CD14-positive monocyte (primary cell): ENCODE results near the gene GPR150. TPM values are rescaled to one million over a fixed set of nuclear protein-coding genes. Genes with fewer than 3 reads are reported as not detected.

Experiments
- DNase-seq, 3 donors: peaks; one replicate each; pipeline ENCODE4 v3.0.0-alpha.2; 2011 to 2022
- H2AFZ ChIP-seq: 2 replicates; pipeline ENCODE4 v1.6.0; 2012; ENCODE audit warnings: mild to moderate bottlenecking, low read depth, low read length, inconsistent platforms; ENCODE audit not compliant: insufficient read depth, poor library complexity, severe bottlenecking
- H3K27ac ChIP-seq, 2 donors: 1 replicate in 1 of 2; 2 replicates in 1 of 2; pipeline ENCODE4 v1.5.1; 2012 to 2013; ENCODE audit warnings: low read length in 2 of 2, control low read depth in 1 of 2, inconsistent platforms in 1 of 2, low read depth in 1 of 2, mild to moderate bottlenecking in 1 of 2
- H3K27me3 ChIP-seq, 2 donors: one replicate each; pipeline versions ENCODE4 v1.6.0 to v1.6.1; 2011 to 2013; ENCODE audit warnings: low read length in 2 of 2; ENCODE audit not compliant: control insufficient read depth in 2 of 2, insufficient read depth in 2 of 2
- H3K36me3 ChIP-seq, 2 donors: replicated peaks in 1 of 2; 1 replicate in 1 of 2; 2 replicates in 1 of 2; pipeline versions ENCODE4 v1.5.1 to v1.6.1; 2012 to 2013; ENCODE audit warnings: low read length in 2 of 2, control low read depth in 1 of 2, inconsistent platforms in 1 of 2, mild to moderate bottlenecking in 1 of 2; ENCODE audit not compliant: insufficient read depth in 2 of 2, control insufficient read depth in 1 of 2
- H3K4me1 ChIP-seq, 2 donors: 1 replicate in 1 of 2; 2 replicates in 1 of 2; pipeline versions ENCODE4 v1.5.1 to v1.6.1; 2012 to 2013; ENCODE audit warnings: low read length in 2 of 2, control low read depth in 1 of 2, inconsistent platforms in 1 of 2, mild to moderate bottlenecking in 1 of 2, moderate library complexity in 1 of 2; ENCODE audit not compliant: insufficient read depth in 2 of 2, control insufficient read depth in 1 of 2
- H3K4me2 ChIP-seq: replicated peaks from 2 replicates; pipeline ENCODE3; 2012; ENCODE audit warnings: low read length, moderate library complexity, mild to moderate bottlenecking; ENCODE audit not compliant: poor library complexity, severe bottlenecking; ENCODE audit errors: extremely low read depth
- H3K4me3 ChIP-seq, 3 experiments: fragments of 200-600 bp in 1 of 3; sonication (generic) in 1 of 3; replicated peaks in 1 of 3; 1 replicate in 2 of 3; 2 replicates in 1 of 3; pipeline ENCODE4 v1.5.1; 2011 to 2013; ENCODE audit warnings: low read length in 3 of 3, mild to moderate bottlenecking in 3 of 3, control low read depth in 2 of 3, low read depth in 2 of 3, inconsistent platforms in 1 of 3, moderate library complexity in 1 of 3
- H3K79me2 ChIP-seq: 2 replicates; pipeline ENCODE4 v1.6.0; 2012; ENCODE audit warnings: mild to moderate bottlenecking, control low read depth, inconsistent platforms, low read length, moderate library complexity; ENCODE audit not compliant: insufficient read depth
- H3K9ac ChIP-seq: 2 replicates; pipeline ENCODE4 v1.6.0; 2017; ENCODE audit warnings: low read length, mild to moderate bottlenecking; ENCODE audit not compliant: insufficient read depth, poor library complexity, severe bottlenecking
- H3K9me3 ChIP-seq, 2 donors: replicated peaks in 1 of 2; 1 replicate in 1 of 2; 2 replicates in 1 of 2; pipeline versions ENCODE4 v1.5.1 to v1.6.1; 2012 to 2013; ENCODE audit warnings: low read length in 2 of 2, control low read depth in 1 of 2; ENCODE audit not compliant: control insufficient read depth in 1 of 2, insufficient read depth in 1 of 2
- H4K20me1 ChIP-seq: 2 replicates; pipeline ENCODE4 v1.6.0; 2012; ENCODE audit warnings: mild to moderate bottlenecking, low read length, control low read depth, moderate library complexity; ENCODE audit not compliant: insufficient read depth
- H3K27ac Mint-ChIP-seq, 7 donors: one replicate each; pipeline ENCODE4 v1.8.0; 2020; ENCODE audit warnings: mild to moderate bottlenecking in 7 of 7, mixed read lengths in 7 of 7, moderate library complexity in 6 of 7, inconsistent platforms in 2 of 7
- H3K27me3 Mint-ChIP-seq, 3 donors: one replicate each; pipeline ENCODE4 v1.8.0; 2021 to 2022; ENCODE audit warnings: low read depth in 3 of 3, mild to moderate bottlenecking in 3 of 3, mixed read lengths in 3 of 3, moderate library complexity in 3 of 3, inconsistent platforms in 1 of 3
- H3K36me3 Mint-ChIP-seq, 2 donors: one replicate each; pipeline ENCODE4 v1.8.0; 2020; ENCODE audit warnings: mixed read lengths in 2 of 2, inconsistent platforms in 1 of 2, mild to moderate bottlenecking in 1 of 2
- H3K4me1 Mint-ChIP-seq: one replicate; pipeline ENCODE4 v1.8.0; 2020; ENCODE audit warnings: mild to moderate bottlenecking, mixed read lengths
- H3K4me3 Mint-ChIP-seq, 2 donors: one replicate each; pipeline ENCODE4 v1.8.0; 2020; ENCODE audit warnings: mild to moderate bottlenecking in 2 of 2, mixed read lengths in 2 of 2, moderate library complexity in 1 of 2
- H3K9me3 Mint-ChIP-seq, 7 donors: one replicate each; pipeline ENCODE4 v1.8.0; 2020 to 2022; ENCODE audit warnings: mixed read lengths in 7 of 7, mild to moderate bottlenecking in 6 of 7, moderate library complexity in 6 of 7, inconsistent platforms in 2 of 7
- WGBS: methylation state at CpG from one replicate; pipeline ENCODE4 v1.1.5; 2013; ENCODE audit warnings: missing lambda C conversion rate; ENCODE audit not compliant: insufficient coverage; 5-methylcytosine and 5-hydroxymethylcytosine counted together
- intact Hi-C, 2 donors: fragments of 100-400 bp; cut with micrococcal nuclease; formaldehyde crosslinking; loops; one replicate each; pipeline versions ENCODE4 v1.15.0 to v1.15.1; 2023
- polyA minus RNA-seq: library from RNA; depleted of rRNA, polyadenylated mRNA; stranded (reverse); fragments of >200 nt; gene quantifications from 2 replicates; pipeline ENCODE4 v1.2.3, GENCODE V29; 2012
- polyA plus RNA-seq, 3 donors: library from polyadenylated mRNA; depleted of rRNA in 1 of 3; unstranded in 2 of 3; stranded (reverse) in 1 of 3; fragments of 300-500 nt in 2 of 3; fragments of >200 nt in 1 of 3; fragmentation: Illumina TruSeq in 2 of 3; gene quantifications; 1 replicate in 2 of 3; 2 replicates in 1 of 3; pipeline ENCODE4 v1.2.3, GENCODE V29; 2012 to 2021
- total RNA-seq, 12 experiments: library from RNA in 1 of 12; stranded (reverse) in 1 of 12; fragments of 120-200 nt in 1 of 12; gene quantifications; one replicate each; pipeline ENCODE4 v1.2.4 and lab custom pipeline; 2013 to 2026; ENCODE audit warnings: mixed read lengths in 6 of 12, inconsistent platforms in 1 of 12
- TF ChIP-seq, protein P1 (sequence below): fragments of 200-600 bp; IDR thresholded peaks from one replicate; pipeline ENCODE4 v1.8.0; 2022; ENCODE audit warnings: antibody characterized with exemption, mild to moderate bottlenecking

The GPR150 gene
- 0.02 TPM for total RNA-seq (2013)
- not detected for polyA plus RNA-seq
- polyA minus RNA-seq, result not detected in 2 replicates
- 0 to 0.45 (median 0) reads per million in 11 experiments for total RNA-seq (lab: John Stamatoyannopoulos, UW)

DNA sequence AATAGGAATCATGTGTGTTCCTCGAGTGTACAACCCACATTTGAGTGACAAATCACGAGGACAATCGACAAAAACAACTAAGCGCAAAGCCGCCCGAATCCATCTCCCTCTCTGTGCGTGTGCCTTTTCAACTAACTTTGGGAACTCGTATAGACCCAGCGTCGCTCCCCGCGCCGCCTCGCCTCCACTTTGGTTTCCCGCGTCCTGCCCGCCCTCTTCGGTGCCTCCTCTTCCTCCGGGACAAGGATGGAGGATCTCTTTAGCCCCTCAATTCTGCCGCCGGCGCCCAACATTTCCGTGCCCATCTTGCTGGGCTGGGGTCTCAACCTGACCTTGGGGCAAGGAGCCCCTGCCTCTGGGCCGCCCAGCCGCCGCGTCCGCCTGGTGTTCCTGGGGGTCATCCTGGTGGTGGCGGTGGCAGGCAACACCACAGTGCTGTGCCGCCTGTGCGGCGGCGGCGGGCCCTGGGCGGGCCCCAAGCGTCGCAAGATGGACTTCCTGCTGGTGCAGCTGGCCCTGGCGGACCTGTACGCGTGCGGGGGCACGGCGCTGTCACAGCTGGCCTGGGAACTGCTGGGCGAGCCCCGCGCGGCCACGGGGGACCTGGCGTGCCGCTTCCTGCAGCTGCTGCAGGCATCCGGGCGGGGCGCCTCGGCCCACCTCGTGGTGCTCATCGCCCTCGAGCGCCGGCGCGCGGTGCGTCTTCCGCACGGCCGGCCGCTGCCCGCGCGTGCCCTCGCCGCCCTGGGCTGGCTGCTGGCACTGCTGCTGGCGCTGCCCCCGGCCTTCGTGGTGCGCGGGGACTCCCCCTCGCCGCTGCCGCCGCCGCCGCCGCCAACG lies at the start of gene GPR150:
GPR150 (plus strand) TSS at position 58 of the 840 bp plus-strand sequence; CDS start at position 247, 189 bp downstream.
- Histone ChIP-seq H3K4me3 (peak within 1 kb of the TSS; percentile 53 to 81 (median 63)), H3K27me3 (peaks cover 22 to 25% of the 10 kb centered on the region in 2 donors), H3K4me2 (peak within 1 kb of the TSS; percentile 99), H3K4me1 (peaks cover 25 to 38% of the 10 kb centered on the region in 2 donors), H4K20me1 (no peaks in the 10 kb centered on the region), H3K79me2 (no peaks in the 10 kb centered on the region), H2AFZ (peak within 1 kb of the TSS; percentile 88), H3K27ac (no peak within 1 kb of the TSS), H3K36me3 (no peaks in the 10 kb centered on the region), H3K9ac (peak within 1 kb of the TSS; percentile 55), H3K9me3 (no peaks in the 10 kb centered on the region)
- peaks cover 0 to 4% (median 0%) of the 10 kb centered on the region in 7 donors for H3K9me3 Mint-ChIP-seq
- peaks cover 29% of the 10 kb centered on the region for H3K4me1 Mint-ChIP-seq
- under 1% methylated on average over 85 of the region's 85 CpGs for WGBS
- peak within 1 kb of the TSS; percentile 89 to 98 for H3K4me3 Mint-ChIP-seq
- H3K27me3 Mint-ChIP-seq, result peaks cover 22 to 34% (median 24%) of the 10 kb centered on the region in 3 donors
- TF ChIP-seq, protein P1, sequence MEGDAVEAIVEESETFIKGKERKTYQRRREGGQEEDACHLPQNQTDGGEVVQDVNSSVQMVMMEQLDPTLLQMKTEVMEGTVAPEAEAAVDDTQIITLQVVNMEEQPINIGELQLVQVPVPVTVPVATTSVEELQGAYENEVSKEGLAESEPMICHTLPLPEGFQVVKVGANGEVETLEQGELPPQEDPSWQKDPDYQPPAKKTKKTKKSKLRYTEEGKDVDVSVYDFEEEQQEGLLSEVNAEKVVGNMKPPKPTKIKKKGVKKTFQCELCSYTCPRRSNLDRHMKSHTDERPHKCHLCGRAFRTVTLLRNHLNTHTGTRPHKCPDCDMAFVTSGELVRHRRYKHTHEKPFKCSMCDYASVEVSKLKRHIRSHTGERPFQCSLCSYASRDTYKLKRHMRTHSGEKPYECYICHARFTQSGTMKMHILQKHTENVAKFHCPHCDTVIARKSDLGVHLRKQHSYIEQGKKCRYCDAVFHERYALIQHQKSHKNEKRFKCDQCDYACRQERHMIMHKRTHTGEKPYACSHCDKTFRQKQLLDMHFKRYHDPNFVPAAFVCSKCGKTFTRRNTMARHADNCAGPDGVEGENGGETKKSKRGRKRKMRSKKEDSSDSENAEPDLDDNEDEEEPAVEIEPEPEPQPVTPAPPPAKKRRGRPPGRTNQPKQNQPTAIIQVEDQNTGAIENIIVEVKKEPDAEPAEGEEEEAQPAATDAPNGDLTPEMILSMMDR, result peak; percentile 25
- H3K27ac Mint-ChIP-seq, result peak within 1 kb of the TSS in 1 of 7 donors; percentile 36
- DNase-seq, result peak; percentile 30 to 57 (median 44)
- intact Hi-C loops, result no loop called here
- H3K36me3 Mint-ChIP-seq, result no peaks in the 10 kb centered on the region

DNA sequence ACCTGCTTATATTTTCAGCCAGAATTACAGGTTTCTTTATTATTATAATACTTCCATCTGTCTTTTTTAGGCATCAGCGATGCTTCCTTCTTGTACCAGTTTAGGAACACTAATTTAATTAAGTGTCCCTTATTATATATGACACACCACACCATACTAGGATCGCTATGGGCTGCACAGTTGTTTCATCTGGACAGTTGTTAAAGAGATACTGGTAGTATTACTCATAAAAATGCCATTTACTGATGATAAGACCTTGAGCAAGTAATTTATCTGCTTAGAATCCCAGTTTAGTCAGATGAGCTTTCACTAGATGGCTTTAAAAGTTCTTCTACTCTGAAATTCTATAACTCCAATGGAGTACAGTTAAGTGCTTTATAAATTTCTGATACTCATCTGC lies 47.9 kb upstream of the GPR150 start:
- WGBS, result no CpG with 5 or more reads among the region's 2 CpGs
- Histone ChIP-seq H3K4me2 (no peak overlapping the region), H3K9ac (no peak overlapping the region), H3K4me3 (no peak overlapping the region), H3K4me1 (no peaks in the 10 kb centered on the region), H2AFZ (no peak overlapping the region), H3K9me3 (no peaks in the 10 kb centered on the region), H3K27ac (no peak overlapping the region), H3K36me3 (no peaks in the 10 kb centered on the region), H3K27me3 (no peaks in the 10 kb centered on the region), H3K79me2 (no peaks in the 10 kb centered on the region), H4K20me1 (no peaks in the 10 kb centered on the region)
- intact Hi-C loops, result no loop called here
- Mint-ChIP-seq H3K27me3 (no peaks in the 10 kb centered on the region), H3K4me3 (no peak overlapping the region), H3K4me1 (no peaks in the 10 kb centered on the region), H3K36me3 (peaks cover 0 to 2% of the 10 kb centered on the region in 2 donors), H3K9me3 (peaks cover 0 to 6% (median 2%) of the 10 kb centered on the region in 7 donors), H3K27ac (no peak overlapping the region)
- TF ChIP-seq, protein P1, result no peak
- no peak for DNase-seq
